GM21619 (cell line): ENCODE measurements around the gene MAST4.

Source experiments
- ATAC-seq: cut with Tn5 transposase; IDR thresholded peaks from one replicate; pipeline ENCODE4 v1.9.1; 2021; ENCODE audit not compliant: unreplicated experiment

The MAST4 gene

GRCh38 chr5:67058998-67059743 is 463.0 kb downstream of the MAST4 start:
- ATAC-seq: no peak

GRCh38 chr5:67059744-67060490 is 463.7 kb downstream of the MAST4 start:
- ATAC-seq: no peak

DNA sequence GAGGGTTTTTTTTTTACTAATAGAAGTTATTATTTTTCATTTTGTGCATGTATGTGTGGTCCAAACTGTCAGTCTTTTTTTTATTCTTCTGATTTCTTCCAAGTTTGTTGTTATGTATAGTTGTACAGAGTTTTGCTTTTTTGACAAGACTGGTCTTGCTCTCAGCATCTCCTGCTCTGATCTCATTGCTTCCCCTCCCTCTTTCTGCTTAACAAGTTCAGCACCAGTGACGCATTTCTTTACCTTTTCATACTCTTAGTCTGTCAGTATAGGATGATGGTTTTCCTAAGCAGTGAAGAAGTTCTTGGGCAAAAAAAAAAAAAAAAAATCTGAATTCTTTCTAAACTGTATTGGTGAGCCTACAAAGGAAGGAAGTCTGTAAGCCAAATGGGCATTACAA is 465.3 kb downstream of the MAST4 start:
- no peak for ATAC-seq

GRCh38 chr5:67063055-67063454 is 466.9 kb downstream of the MAST4 start:
- ATAC-seq: no peak

- no peak for ATAC-seq
These were observed 467.6 kb downstream of the MAST4 start for GRCh38 chr5:67063791-67064190.

- ATAC-seq: no peak
These were observed 469.0 kb downstream of the MAST4 start for GRCh38 chr5:67065237-67065636.

GRCh38 chr5:67065696-67066095 is 469.5 kb downstream of the MAST4 start:
- ATAC-seq: no peak

GRCh38 chr5:67066815-67067214 is 470.6 kb downstream of the MAST4 start:
- no peak for ATAC-seq

DNA sequence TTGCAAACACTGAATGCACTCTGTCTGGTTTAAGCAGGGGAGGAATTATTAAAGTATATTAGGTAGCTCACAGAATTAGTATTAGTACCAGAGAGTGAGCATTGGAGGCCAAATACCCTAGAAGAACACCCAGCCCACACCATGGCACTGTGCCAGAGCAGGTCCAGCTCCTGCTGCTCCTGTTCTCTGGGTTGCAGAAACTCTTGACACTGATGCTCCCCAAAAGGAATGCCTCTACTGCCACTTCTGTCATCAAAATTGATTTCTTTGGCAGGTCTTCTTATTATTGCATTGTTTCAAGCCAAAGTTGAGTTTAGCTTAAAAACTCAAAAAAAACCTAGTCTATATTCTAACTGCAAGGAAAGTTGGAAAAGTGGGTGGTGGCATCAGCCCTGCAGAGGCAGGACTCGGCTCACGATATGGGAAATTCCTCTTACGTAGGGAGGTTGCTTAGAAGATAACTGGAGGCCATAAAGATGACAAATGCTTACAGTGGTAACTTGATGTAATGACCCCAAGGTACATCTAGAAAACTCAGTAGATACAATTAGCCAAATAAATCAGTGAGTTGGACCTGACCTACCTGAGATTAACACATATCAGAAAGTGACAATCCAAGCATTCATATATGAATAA is 477.0 kb downstream of the MAST4 start:
- no peak for ATAC-seq

DNA sequence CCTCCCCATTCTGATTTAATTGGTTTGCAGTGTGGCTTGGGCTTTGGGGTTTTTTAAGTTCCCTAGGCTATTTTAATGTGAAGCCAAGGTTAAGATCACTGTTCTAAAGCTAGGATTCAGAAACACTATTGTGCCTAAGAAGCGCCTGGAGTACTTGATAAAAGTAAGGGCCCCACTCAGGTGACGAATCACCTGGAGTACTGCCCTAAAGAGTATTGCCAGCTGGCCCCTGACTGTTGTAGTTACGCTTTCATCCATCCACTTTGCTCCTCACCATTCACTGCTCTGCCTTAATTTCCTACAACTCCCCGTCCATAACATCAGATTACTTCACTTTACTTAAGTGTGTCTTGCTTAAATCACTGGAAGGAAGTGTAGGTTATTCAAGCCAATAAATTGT is 481.1 kb downstream of the MAST4 start:
- no peak for ATAC-seq

GRCh38 chr5:67081261-67081660 is 485.1 kb downstream of the MAST4 start:
- no peak for ATAC-seq

DNA sequence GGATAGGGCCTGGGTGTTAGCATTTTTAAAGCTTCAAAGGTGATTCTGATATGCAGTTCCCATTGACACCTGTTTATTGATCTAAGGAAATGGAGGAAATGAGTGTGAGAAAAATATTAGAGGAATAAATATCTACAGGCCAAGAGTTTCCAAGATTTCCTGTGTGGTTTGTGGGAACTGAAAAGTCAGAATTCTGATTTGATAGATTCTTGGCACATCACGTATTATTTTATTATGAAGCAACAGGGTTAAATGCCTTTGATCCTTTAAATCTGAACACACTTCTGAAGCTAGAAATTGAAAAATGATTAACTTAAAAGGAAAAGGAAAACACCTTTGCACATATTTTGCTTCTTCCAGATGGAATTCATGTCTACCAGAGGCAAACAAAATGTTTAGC is 486.7 kb downstream of the MAST4 start:
- no peak for ATAC-seq

DNA sequence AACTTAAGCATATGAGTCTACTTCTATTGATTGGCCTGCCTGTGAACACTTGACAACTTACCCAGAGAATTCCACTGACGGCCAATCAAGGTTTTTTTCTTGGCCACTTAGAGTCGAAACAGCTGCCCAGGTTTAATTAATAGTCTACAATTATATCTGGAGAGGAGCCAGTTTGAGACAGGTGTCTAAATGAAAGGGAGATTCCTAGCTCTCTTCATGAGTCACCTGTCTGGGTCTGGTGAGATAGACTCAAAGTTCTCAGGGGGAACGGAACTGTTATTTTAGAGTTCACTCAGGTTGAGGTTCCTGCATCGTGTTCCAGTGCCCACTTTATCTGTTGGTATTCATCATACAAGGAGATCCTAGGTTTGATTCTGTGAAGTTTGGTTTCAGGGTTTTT is 489.4 kb downstream of the MAST4 start:
- no peak for ATAC-seq

- ATAC-seq: no peak
These were observed 493.1 kb downstream of the MAST4 start for GRCh38 chr5:67089200-67089725.

- no peak for ATAC-seq
These were observed 493.8 kb downstream of the MAST4 start for GRCh38 chr5:67090040-67090439.

GRCh38 chr5:67090593-67090992 is 494.4 kb downstream of the MAST4 start:
- ATAC-seq: no peak

- ATAC-seq: no peak
These were observed 496.3 kb downstream of the MAST4 start for GRCh38 chr5:67092535-67092934.

GRCh38 chr5:67093279-67093678 is 497.1 kb downstream of the MAST4 start:
- ATAC-seq: no peak

DNA sequence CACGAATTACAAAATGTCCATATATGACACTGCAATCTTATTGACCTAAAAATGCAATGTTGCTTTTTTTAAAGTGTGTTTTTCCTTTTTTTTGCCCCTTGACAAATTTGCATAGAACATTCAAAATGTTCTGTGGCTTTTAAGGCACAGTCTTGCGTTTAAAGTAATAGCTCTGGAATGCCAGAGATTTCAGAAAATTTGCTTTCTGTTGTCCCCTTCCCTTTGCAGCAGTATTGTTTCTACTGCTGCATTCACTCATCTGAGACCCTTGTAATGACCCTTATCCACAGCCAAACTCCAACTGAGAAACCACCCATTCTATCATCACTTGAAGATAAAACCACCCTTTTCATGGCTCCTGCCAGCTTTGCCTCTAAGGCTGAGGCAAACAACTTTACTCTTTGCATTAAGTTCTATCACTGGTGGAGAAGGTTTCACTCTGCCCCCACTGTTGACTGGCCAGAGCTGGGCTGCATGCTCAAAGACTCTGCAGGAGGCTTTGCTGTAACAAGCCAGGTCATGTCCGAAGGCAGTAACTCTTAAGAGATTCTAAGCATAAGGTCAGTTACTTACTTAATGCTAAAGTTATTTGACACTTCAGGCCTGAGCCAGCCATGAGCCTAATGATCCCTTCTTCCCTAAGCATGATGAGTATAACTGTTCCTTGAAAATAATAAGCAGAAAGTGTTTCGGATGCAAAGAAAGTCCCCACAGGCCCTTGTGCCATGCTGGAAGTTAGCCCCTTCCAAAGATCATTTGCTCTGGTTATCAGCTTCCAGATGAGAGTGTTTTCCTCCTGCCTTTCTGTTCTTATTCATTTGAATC is 498.5 kb downstream of the MAST4 start:
- no peak for ATAC-seq

GRCh38 chr5:67095346-67096171 is 499.4 kb downstream of the MAST4 start:
- no peak for ATAC-seq
